CD14-positive monocyte (primary cell): ENCODE results near the gene C17orf67. TPM values are rescaled to one million over a fixed set of nuclear protein-coding genes. Genes with fewer than 3 reads are reported as not detected.

Source experiments
- DNase-seq, 3 donors: peaks; one replicate each; pipeline ENCODE4 v3.0.0-alpha.2; 2011 to 2022
- H2AFZ ChIP-seq: 2 replicates; pipeline ENCODE4 v1.6.0; 2012; ENCODE audit warnings: mild to moderate bottlenecking, low read depth, low read length, inconsistent platforms; ENCODE audit not compliant: insufficient read depth, poor library complexity, severe bottlenecking
- H3K27ac ChIP-seq, 2 donors: 1 replicate in 1 of 2; 2 replicates in 1 of 2; pipeline ENCODE4 v1.5.1; 2012 to 2013; ENCODE audit warnings: low read length in 2 of 2, control low read depth in 1 of 2, inconsistent platforms in 1 of 2, low read depth in 1 of 2, mild to moderate bottlenecking in 1 of 2
- H3K27me3 ChIP-seq, 2 donors: one replicate each; pipeline versions ENCODE4 v1.6.0 to v1.6.1; 2011 to 2013; ENCODE audit warnings: low read length in 2 of 2; ENCODE audit not compliant: control insufficient read depth in 2 of 2, insufficient read depth in 2 of 2
- H3K36me3 ChIP-seq, 2 donors: replicated peaks in 1 of 2; 1 replicate in 1 of 2; 2 replicates in 1 of 2; pipeline versions ENCODE4 v1.5.1 to v1.6.1; 2012 to 2013; ENCODE audit warnings: low read length in 2 of 2, control low read depth in 1 of 2, inconsistent platforms in 1 of 2, mild to moderate bottlenecking in 1 of 2; ENCODE audit not compliant: insufficient read depth in 2 of 2, control insufficient read depth in 1 of 2
- H3K4me1 ChIP-seq, 2 donors: 1 replicate in 1 of 2; 2 replicates in 1 of 2; pipeline versions ENCODE4 v1.5.1 to v1.6.1; 2012 to 2013; ENCODE audit warnings: low read length in 2 of 2, control low read depth in 1 of 2, inconsistent platforms in 1 of 2, mild to moderate bottlenecking in 1 of 2, moderate library complexity in 1 of 2; ENCODE audit not compliant: insufficient read depth in 2 of 2, control insufficient read depth in 1 of 2
- H3K4me2 ChIP-seq: replicated peaks from 2 replicates; pipeline ENCODE3; 2012; ENCODE audit warnings: low read length, moderate library complexity, mild to moderate bottlenecking; ENCODE audit not compliant: poor library complexity, severe bottlenecking; ENCODE audit errors: extremely low read depth
- H3K4me3 ChIP-seq, 3 experiments: fragments of 200-600 bp in 1 of 3; sonication (generic) in 1 of 3; replicated peaks in 1 of 3; 1 replicate in 2 of 3; 2 replicates in 1 of 3; pipeline ENCODE4 v1.5.1; 2011 to 2013; ENCODE audit warnings: low read length in 3 of 3, mild to moderate bottlenecking in 3 of 3, control low read depth in 2 of 3, low read depth in 2 of 3, inconsistent platforms in 1 of 3, moderate library complexity in 1 of 3
- H3K79me2 ChIP-seq: 2 replicates; pipeline ENCODE4 v1.6.0; 2012; ENCODE audit warnings: mild to moderate bottlenecking, control low read depth, inconsistent platforms, low read length, moderate library complexity; ENCODE audit not compliant: insufficient read depth
- H3K9ac ChIP-seq: 2 replicates; pipeline ENCODE4 v1.6.0; 2017; ENCODE audit warnings: low read length, mild to moderate bottlenecking; ENCODE audit not compliant: insufficient read depth, poor library complexity, severe bottlenecking
- H3K9me3 ChIP-seq, 2 donors: replicated peaks in 1 of 2; 1 replicate in 1 of 2; 2 replicates in 1 of 2; pipeline versions ENCODE4 v1.5.1 to v1.6.1; 2012 to 2013; ENCODE audit warnings: low read length in 2 of 2, control low read depth in 1 of 2; ENCODE audit not compliant: control insufficient read depth in 1 of 2, insufficient read depth in 1 of 2
- H4K20me1 ChIP-seq: 2 replicates; pipeline ENCODE4 v1.6.0; 2012; ENCODE audit warnings: mild to moderate bottlenecking, low read length, control low read depth, moderate library complexity; ENCODE audit not compliant: insufficient read depth
- H3K27ac Mint-ChIP-seq, 7 donors: one replicate each; pipeline ENCODE4 v1.8.0; 2020; ENCODE audit warnings: mild to moderate bottlenecking in 7 of 7, mixed read lengths in 7 of 7, moderate library complexity in 6 of 7, inconsistent platforms in 2 of 7
- H3K27me3 Mint-ChIP-seq, 3 donors: one replicate each; pipeline ENCODE4 v1.8.0; 2021 to 2022; ENCODE audit warnings: low read depth in 3 of 3, mild to moderate bottlenecking in 3 of 3, mixed read lengths in 3 of 3, moderate library complexity in 3 of 3, inconsistent platforms in 1 of 3
- H3K36me3 Mint-ChIP-seq, 2 donors: one replicate each; pipeline ENCODE4 v1.8.0; 2020; ENCODE audit warnings: mixed read lengths in 2 of 2, inconsistent platforms in 1 of 2, mild to moderate bottlenecking in 1 of 2
- H3K4me1 Mint-ChIP-seq: one replicate; pipeline ENCODE4 v1.8.0; 2020; ENCODE audit warnings: mild to moderate bottlenecking, mixed read lengths
- H3K4me3 Mint-ChIP-seq, 2 donors: one replicate each; pipeline ENCODE4 v1.8.0; 2020; ENCODE audit warnings: mild to moderate bottlenecking in 2 of 2, mixed read lengths in 2 of 2, moderate library complexity in 1 of 2
- H3K9me3 Mint-ChIP-seq, 7 donors: one replicate each; pipeline ENCODE4 v1.8.0; 2020 to 2022; ENCODE audit warnings: mixed read lengths in 7 of 7, mild to moderate bottlenecking in 6 of 7, moderate library complexity in 6 of 7, inconsistent platforms in 2 of 7
- CTCF ChIP-seq: fragments of 200-600 bp; IDR thresholded peaks from one replicate; pipeline ENCODE4 v1.8.0; 2022; ENCODE audit warnings: antibody characterized with exemption, mild to moderate bottlenecking
- WGBS: methylation state at CpG from one replicate; pipeline ENCODE4 v1.1.5; 2013; ENCODE audit warnings: missing lambda C conversion rate; ENCODE audit not compliant: insufficient coverage; 5-methylcytosine and 5-hydroxymethylcytosine counted together
- intact Hi-C, 2 donors: fragments of 100-400 bp; cut with micrococcal nuclease; formaldehyde crosslinking; loops; one replicate each; pipeline versions ENCODE4 v1.15.0 to v1.15.1; 2023
- polyA plus RNA-seq, 3 donors: library from polyadenylated mRNA; depleted of rRNA in 1 of 3; unstranded in 2 of 3; stranded (reverse) in 1 of 3; fragments of 300-500 nt in 2 of 3; fragments of >200 nt in 1 of 3; fragmentation: Illumina TruSeq in 2 of 3; gene quantifications; 1 replicate in 2 of 3; 2 replicates in 1 of 3; pipeline ENCODE4 v1.2.3, GENCODE V29; 2012 to 2021

C17orf67 gene
- polyA plus RNA-seq, 3 donors, result 0.56 to 0.57 (median 0.56) TPM

GRCh38 chr17:56823848-56824247 lies 9.9 kb downstream of the C17orf67 start:
- H3K4me1 ChIP-seq, result no peaks in the 10 kb centered on the region
- no peak overlapping the region for H3K27ac Mint-ChIP-seq
- intact Hi-C loops, result no loop called here
- TF ChIP-seq CTCF, result no peak
- no peaks in the 10 kb centered on the region for H3K9me3 ChIP-seq
- no peak overlapping the region for H3K27ac ChIP-seq
- no peak for DNase-seq
- H3K27me3 ChIP-seq, result no peaks in the 10 kb centered on the region
- H3K9me3 Mint-ChIP-seq, result no peaks in the 10 kb centered on the region
- no peak overlapping the region for H3K9ac ChIP-seq
- no peaks in the 10 kb centered on the region for H3K79me2 ChIP-seq
- no peaks in the 10 kb centered on the region for H3K36me3 ChIP-seq
- WGBS, result 92% methylated on average over 2 of the region's 2 CpGs
- H3K4me3 ChIP-seq, result no peak overlapping the region
- no peak overlapping the region for H3K4me3 Mint-ChIP-seq
- H3K27me3 Mint-ChIP-seq, result peaks cover 0 to 8% (median 6%) of the 10 kb centered on the region in 3 donors
- H4K20me1 ChIP-seq, result no peaks in the 10 kb centered on the region
- peaks cover 0 to 8% of the 10 kb centered on the region in 2 donors for H3K36me3 Mint-ChIP-seq
- no peak overlapping the region for H3K4me2 ChIP-seq
- H3K4me1 Mint-ChIP-seq, result peaks cover 4% of the 10 kb centered on the region
- no peak overlapping the region for H2AFZ ChIP-seq

- no peak overlapping the region for H3K9ac ChIP-seq
- H3K27me3 ChIP-seq, result no peaks in the 10 kb centered on the region
- no peak overlapping the region for H2AFZ ChIP-seq
- no peaks in the 10 kb centered on the region for H4K20me1 ChIP-seq
- H3K4me2 ChIP-seq, result no peak overlapping the region
- Mint-ChIP-seq H3K36me3 (peaks cover 0 to 5% of the 10 kb centered on the region in 2 donors), H3K27ac (peak overlapping the region in 1 of 7 donors; percentile 5), H3K4me1 (peaks cover 4% of the 10 kb centered on the region), H3K9me3 (no peaks in the 10 kb centered on the region), H3K27me3 (peaks cover 0 to 8% (median 6%) of the 10 kb centered on the region in 3 donors), H3K4me3 (no peak overlapping the region)
- no peaks in the 10 kb centered on the region for H3K79me2 ChIP-seq
- no peak overlapping the region for H3K27ac ChIP-seq
- no peak overlapping the region for H3K4me3 ChIP-seq
- no peaks in the 10 kb centered on the region for H3K9me3 ChIP-seq
- TF ChIP-seq CTCF, result no peak
- WGBS, result 35% methylated on average over 4 of the region's 5 CpGs
- no peaks in the 10 kb centered on the region for H3K4me1 ChIP-seq
- intact Hi-C loops, result no loop called here
- DNase-seq, result no peak
- H3K36me3 ChIP-seq, result no peaks in the 10 kb centered on the region
Measured at GRCh38 chr17:56822725-56823124, 11.0 kb downstream of the C17orf67 start.
